HT1080 (cell line): ENCODE measurements around the gene LEP. TPM values are rescaled to one million over a fixed set of nuclear protein-coding genes. Genes with fewer than 3 reads are reported as not detected.

ENCODE experiments used
- DNase-seq: peaks from one replicate; pipeline ENCODE4 v3.0.0-alpha.2; 2015; ENCODE audit warnings: low read depth
- polyA plus RNA-seq, 2 experiments: library from polyadenylated mRNA; depleted of rRNA; stranded (reverse); fragments of >200 nt; gene quantifications; 2 replicates each; pipeline ENCODE4 v1.2.3, GENCODE V29; 2015
- total RNA-seq: library from RNA; depleted of rRNA; stranded (reverse); fragments of >200 nt; shearing (Covaris generic); gene quantifications from 2 replicates; pipeline ENCODE4 v1.2.3, GENCODE V29; 2014; rRNA removed

The LEP gene
- total RNA-seq = not detected in 2 replicates
- not detected in 2 replicates for polyA plus RNA-seq (2015; cell fraction: cytosol; rRNA removed)
- not detected in 2 replicates for polyA plus RNA-seq (2015; cell fraction: nucleus; rRNA removed)

- DNase-seq = no peak
These were observed at the start of gene LEP for GRCh38 chr7:128240696-128241386. Gene LEP (plus strand): TSS chr7:128241278. CDS start chr7:128252019, 10,741 bp downstream.

- no peak for DNase-seq
These were observed 48.5 kb upstream of the LEP start for GRCh38 chr7:128192497-128193142.

GRCh38 chr7:128194533-128195282 lies 46.4 kb upstream of the LEP start:
- DNase-seq = no peak

GRCh38 chr7:128197589-128197988 lies 43.5 kb upstream of the LEP start:
- DNase-seq = peak; percentile 55

GRCh38 chr7:128197989-128198580 lies 43.0 kb upstream of the LEP start:
- no peak for DNase-seq

GRCh38 chr7:128200376-128200775 lies 40.7 kb upstream of the LEP start:
- DNase-seq = no peak

GRCh38 chr7:128201067-128201689 lies 39.9 kb upstream of the LEP start:
- no peak for DNase-seq

GRCh38 chr7:128201690-128202085 lies 39.4 kb upstream of the LEP start:
- DNase-seq = no peak

- no peak for DNase-seq
These were observed 38.7 kb upstream of the LEP start for GRCh38 chr7:128202287-128202957.

- DNase-seq = no peak
These were observed 38.0 kb upstream of the LEP start for GRCh38 chr7:128203047-128203491.

GRCh38 chr7:128203710-128204214 lies 37.3 kb upstream of the LEP start:
- DNase-seq = no peak

GRCh38 chr7:128204455-128204854 lies 36.6 kb upstream of the LEP start:
- DNase-seq = no peak

- DNase-seq = no peak
These were observed 36.0 kb upstream of the LEP start for GRCh38 chr7:128205068-128205467.

GRCh38 chr7:128206017-128206746 lies 34.9 kb upstream of the LEP start:
- no peak for DNase-seq

GRCh38 chr7:128206747-128207500 lies 34.2 kb upstream of the LEP start:
- no peak for DNase-seq

- no peak for DNase-seq
These were observed 33.5 kb upstream of the LEP start for GRCh38 chr7:128207609-128208008.

GRCh38 chr7:128209229-128210035 lies 31.6 kb upstream of the LEP start:
- peak; percentile 73 for DNase-seq

- DNase-seq = no peak
These were observed 31.1 kb upstream of the LEP start for GRCh38 chr7:128210036-128210347.
